GM19025 (cell line): ENCODE measurements around the gene C2CD4A.

Experiments
- ATAC-seq: cut with Tn5 transposase; IDR thresholded peaks from one replicate; pipeline ENCODE4 v1.9.1; 2021; ENCODE audit warnings: mild to moderate bottlenecking, low read depth, moderate library complexity; ENCODE audit not compliant: unreplicated experiment

The C2CD4A gene

DNA sequence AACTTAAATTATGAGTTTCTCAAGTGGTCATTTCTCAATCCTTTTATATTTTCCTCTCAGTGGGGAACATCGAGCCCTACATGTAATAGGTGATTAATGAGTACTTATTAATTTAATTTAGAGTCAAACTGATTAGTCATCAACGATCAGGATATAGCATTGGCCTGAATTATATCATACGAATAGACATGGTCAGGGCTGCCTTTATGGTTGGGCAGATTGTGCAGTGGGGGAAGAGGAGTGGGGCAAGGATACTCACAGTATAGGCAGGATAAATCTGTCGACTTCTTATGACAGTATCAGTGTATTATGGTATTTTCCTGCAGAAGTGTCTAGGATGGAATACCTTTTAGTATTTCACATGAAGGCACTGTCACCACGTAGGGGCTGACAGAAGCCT is 27.0 kb downstream of the C2CD4A start:
- no peak for ATAC-seq

DNA sequence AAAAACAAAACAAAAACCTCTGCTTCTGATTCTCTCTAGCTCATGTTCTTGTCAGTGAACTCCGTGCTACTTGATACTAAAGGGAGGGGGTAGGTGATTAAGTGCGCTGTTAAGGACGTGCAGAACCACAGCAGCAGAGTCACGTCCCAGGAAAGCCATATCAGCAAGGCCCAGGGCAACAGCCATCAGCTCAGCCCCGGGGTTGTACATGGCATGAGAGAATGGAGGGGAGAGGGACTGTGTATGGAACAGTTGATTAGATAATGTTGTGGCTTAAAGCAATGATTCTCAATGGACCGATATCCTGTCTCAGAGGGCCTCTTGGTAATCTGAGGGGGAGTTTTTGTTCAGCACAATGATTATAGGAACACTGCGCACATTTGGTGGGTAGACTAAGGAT is 27.6 kb downstream of the C2CD4A start:
- ATAC-seq, result no peak

GRCh38 chr15:62099094-62099601 is 32.4 kb downstream of the C2CD4A start:
- ATAC-seq, result no peak

- ATAC-seq, result no peak
Observed at GRCh38 chr15:62103431-62103830, 36.7 kb downstream of the C2CD4A start.

DNA sequence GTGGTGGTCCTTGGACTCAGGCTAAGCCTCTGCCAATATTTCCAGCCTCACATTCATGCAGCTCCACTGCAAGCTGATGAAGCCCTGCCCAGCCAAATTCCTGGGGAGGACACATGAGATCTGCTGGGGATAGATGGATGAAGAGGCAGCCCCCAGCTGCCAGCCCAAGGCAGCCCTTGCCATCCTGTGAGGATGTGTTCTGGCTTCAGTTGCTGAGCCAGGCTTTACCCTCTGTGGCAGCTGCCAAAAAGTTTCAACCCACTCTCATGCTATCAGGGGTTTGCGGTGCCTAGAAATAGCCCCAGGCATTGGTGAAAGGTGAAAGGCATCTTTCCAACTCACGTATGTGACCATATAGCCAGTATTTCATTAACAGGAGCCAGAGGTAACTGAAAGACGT is 37.6 kb downstream of the C2CD4A start:
- no peak for ATAC-seq

DNA sequence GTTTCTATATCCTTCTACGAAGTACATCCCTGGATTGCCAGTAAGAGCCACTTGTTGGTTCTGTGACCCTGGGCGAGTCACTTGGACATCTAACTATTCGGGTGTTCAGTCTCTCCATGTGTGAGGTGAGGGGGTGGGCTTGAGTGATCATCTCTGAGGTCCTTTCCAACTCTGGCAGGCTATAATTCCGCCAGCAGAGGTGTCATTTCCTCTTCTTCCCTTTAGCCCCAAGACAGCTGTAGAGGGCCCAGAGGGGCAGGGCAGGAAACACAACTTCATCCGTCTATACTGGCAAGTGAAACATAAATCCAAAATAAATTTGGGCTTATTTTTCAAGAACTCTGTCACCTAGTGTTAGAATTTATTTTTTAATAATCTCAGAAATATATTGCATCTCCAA is 38.1 kb downstream of the C2CD4A start:
- no peak for ATAC-seq

GRCh38 chr15:62105266-62105665 is 38.5 kb downstream of the C2CD4A start:
- ATAC-seq, result no peak

DNA sequence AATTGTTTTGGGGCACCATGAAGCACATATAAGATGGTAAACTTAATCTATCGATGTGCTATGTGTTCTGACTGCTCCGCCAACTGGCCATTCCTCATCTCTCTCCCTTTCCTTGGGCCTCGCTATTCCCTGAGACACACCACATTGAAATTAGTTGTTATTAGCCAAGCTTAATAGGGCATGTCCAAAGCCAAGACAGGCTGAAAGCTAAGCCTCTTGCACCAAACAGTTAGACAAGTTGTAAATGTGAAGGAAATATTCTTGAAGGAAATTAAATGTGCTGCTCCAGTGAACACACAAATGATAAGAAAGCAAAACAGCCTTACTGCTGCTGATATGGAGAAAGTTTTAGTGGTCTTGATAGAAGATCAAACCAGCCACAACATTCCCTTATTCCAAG is 39.3 kb downstream of the C2CD4A start:
- ATAC-seq, result no peak

- ATAC-seq, result no peak
Observed at GRCh38 chr15:62107571-62108121, 40.9 kb downstream of the C2CD4A start.

DNA sequence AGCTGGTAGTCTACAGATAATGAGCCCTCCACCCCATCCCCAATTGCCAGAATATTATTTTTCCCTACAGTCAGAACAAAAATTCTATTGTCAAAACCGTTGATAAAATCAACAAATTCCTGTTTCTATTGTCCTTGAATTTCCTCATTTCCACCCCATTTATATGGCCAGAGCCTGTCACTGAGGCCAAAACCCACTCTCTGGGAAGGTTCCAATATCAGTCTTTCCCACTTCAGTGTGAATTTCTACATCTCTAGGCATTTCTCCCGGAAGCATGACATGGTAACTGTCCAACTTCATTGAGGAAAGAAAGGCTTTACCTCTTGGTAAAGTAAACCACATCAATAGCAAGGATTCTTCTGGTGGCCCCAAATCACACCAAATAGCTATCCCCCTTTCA is 41.6 kb downstream of the C2CD4A start:
- no peak for ATAC-seq

- ATAC-seq, result no peak
Observed at GRCh38 chr15:62109437-62109836, 42.7 kb downstream of the C2CD4A start.

GRCh38 chr15:62109982-62110851 is 43.4 kb downstream of the C2CD4A start:
- no peak for ATAC-seq

- no peak for ATAC-seq
Observed at GRCh38 chr15:62112081-62112480, 45.3 kb downstream of the C2CD4A start.

DNA sequence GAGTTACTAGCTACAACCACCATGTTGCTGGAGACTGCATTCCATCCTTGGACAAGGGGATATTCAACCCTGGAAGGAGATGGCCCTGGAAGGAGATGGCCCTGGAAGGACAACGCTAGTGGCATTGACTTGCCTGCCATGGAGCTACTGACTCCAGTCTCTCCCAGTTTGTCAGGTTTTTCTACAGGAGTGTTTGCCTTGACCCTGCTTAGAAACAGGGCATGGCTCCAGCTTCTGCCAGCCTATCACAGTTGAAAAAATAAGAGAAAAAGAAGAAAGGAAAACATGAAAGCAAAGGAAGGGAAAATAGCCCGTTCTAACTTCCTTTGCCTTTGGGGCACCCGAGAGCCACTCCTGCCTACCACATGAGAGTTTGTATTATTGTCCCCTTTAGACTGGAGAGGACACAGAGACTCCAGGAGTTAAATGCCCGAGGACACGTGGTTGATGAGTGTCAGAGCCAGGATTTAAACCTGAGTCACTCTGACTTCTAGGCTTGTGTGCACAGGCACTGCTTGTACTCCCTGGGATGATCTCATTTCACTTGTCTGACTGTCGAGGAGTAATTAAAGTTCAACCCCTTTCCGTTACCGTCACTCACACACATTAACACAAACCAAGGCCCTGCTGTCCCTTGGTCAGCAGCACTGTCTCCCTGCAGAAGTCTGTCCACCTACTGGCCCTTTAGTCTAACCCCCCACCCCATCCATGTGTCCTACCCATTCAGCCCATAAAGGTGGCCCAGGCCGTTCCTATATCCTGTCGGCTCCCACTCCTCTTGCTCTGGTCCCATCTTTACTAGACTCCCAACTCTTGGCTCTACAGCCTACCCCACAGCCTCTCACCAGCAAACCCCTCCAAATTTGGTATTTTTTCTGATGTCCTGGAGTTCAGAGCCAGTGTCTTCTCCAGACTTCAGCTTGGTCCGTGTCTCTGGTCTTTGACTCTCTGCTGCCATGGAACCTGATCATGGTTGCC is 46.1 kb downstream of the C2CD4A start:
- no peak for ATAC-seq

- no peak for ATAC-seq
Observed at GRCh38 chr15:62115847-62116246, 49.1 kb downstream of the C2CD4A start.

DNA sequence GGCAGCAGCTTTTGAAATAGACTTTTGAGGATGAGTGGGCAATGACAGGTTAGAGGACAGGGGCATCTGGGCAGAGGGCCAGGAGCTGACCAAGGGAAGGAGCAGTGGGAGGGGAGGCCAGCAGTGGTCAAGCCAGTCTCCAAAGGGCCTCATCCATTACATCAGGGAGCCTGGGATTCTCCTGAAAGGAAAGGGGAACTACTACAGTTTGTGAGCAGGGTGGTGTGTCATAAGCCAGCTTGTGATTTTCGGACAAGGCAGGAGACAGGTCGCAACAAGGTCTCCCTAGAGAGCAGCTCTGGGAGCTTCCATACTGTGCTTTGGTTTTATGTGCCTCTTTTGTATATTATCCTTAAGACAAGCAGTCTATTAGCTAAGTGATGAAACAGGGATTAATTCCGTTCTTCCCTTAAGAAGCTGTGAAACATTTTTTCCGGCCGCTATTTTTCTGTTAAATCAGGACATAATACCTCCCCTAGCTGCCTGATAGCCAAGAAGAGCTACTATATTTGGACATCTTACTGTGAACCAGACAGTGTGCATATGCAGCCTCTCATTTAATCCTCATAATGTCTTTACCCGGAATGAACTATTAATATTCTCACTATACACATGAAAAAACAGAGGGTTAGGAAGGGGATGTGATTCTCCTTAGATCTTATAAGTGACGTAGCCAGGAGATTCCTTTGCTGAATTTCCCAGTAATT is 51.9 kb downstream of the C2CD4A start:
- no peak for ATAC-seq

DNA sequence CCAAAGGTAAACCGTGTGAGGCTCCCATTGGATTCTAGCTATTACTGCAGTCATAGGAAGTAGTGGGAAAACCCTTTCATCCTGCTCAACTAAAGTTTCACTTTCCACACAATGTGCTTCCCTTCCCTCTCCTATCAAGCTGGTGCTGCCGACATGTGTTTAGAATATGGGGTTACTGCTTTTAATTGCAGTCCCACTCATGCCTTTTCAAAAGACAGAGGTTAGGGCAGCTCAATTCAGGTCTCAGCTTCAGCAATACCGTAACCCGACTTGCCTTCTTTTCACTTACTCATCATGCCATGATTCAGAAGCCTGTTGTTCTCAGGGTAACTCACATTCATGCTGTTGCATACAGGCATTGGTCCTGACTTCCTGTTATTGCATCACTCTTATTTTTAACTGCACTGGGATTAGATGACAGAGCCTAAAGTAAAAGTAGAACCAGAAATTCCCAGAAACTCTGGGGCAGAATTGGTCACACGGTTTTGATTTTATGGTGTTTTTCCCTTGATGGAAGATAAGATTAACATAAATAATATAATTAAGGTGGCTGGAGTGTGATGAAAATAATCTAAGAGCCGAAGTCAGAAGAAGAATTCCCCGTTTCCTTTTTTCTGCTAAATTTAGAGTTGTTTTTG is 52.6 kb downstream of the C2CD4A start:
- no peak for ATAC-seq

- no peak for ATAC-seq
Observed at GRCh38 chr15:62119874-62120273, 53.1 kb downstream of the C2CD4A start.
